Panc1 (cell line): ENCODE data around the gene DTWD1. TPM values are rescaled to one million over a fixed set of nuclear protein-coding genes. Genes with fewer than 3 reads are reported as not detected.
"Not testable (repeated sequence)": the region's sequence is repeated elsewhere in the genome, so short reads cannot be mapped to it uniquely, and the experiment has no call there.

Source experiments
- ATAC-seq: fragments of 200-7000 bp; cut with Tn5 transposase; 2 replicates; pipeline ENCODE4 v1.9.1; 2020; ENCODE audit warnings: mild to moderate bottlenecking, moderate library complexity
- BruUV-seq: library from RNA; stranded (reverse); fragments of 400-500 nt; replicated peaks from 2 replicates; lab custom pipeline; 2021; lab: Mats Ljungman, UMichigan
- CTCF ChIA-PET: fragments of 300-600 bp; sonication (Branson Sonifier 250); formaldehyde crosslinking; loops from one replicate; lab custom pipeline; 2022; ENCODE audit warnings: antibody characterized with exemption; lab: Charles Lee
- POLR2A ChIA-PET: fragments of 300-600 bp; sonication (Branson Sonifier 250); formaldehyde crosslinking; loops from one replicate; lab custom pipeline; 2022; ENCODE audit warnings: antibody characterized with exemption; lab: Charles Lee
- DNase-seq: peaks from one replicate; pipeline ENCODE4 v3.0.0-alpha.2; 2010; ENCODE audit warnings: low read depth, low spot score
- H3K27ac ChIP-seq: 2 replicates; pipeline ENCODE4 v1.5.1; 2011; ENCODE audit warnings: mild to moderate bottlenecking, low read length, inconsistent platforms
- H3K27me3 ChIP-seq: fragments of 200-500 bp; sonication (Bioruptor generic); 2 replicates; pipeline ENCODE4 v1.6.0; 2014; ENCODE audit warnings: low read length, inconsistent platforms; ENCODE audit not compliant: control insufficient read depth, insufficient read depth
- H3K36me3 ChIP-seq: fragments of 200-500 bp; sonication (Bioruptor generic); 2 replicates; pipeline ENCODE4 v1.5.1; 2014; ENCODE audit warnings: inconsistent platforms, mild to moderate bottlenecking, low read length, moderate library complexity; ENCODE audit not compliant: control insufficient read depth, insufficient read depth
- H3K4me1 ChIP-seq: 2 replicates; pipeline ENCODE4 v1.5.1; 2011; ENCODE audit warnings: inconsistent platforms, mild to moderate bottlenecking, low read length, moderate library complexity; ENCODE audit not compliant: control insufficient read depth, insufficient read depth
- H3K4me3 ChIP-seq, 2 experiments: 2 replicates each; pipeline ENCODE4 v1.5.1; 2011 to 2012; ENCODE audit warnings: low read depth in 2 of 2, low read length in 2 of 2, mild to moderate bottlenecking in 2 of 2, inconsistent platforms in 1 of 2, moderate library complexity in 1 of 2
- H3K9me3 ChIP-seq: fragments of 200-500 bp; sonication (Bioruptor generic); 2 replicates; pipeline ENCODE4 v1.5.1; 2014; ENCODE audit warnings: low read depth, mild to moderate bottlenecking, inconsistent platforms, low read length, moderate library complexity; ENCODE audit not compliant: control insufficient read depth, insufficient read depth
- CTCF ChIP-seq: fragments of 450-650 bp; IDR thresholded peaks from 2 replicates; pipeline ENCODE4 v1.5.1; 2017; ENCODE audit warnings: mild to moderate bottlenecking
- POLR2AphosphoS5 ChIP-seq: IDR thresholded peaks from 2 replicates; pipeline ENCODE4 v1.6.1; 2012; ENCODE audit warnings: mild to moderate bottlenecking, low read depth, low read length, moderate library complexity
- REST ChIP-seq, 2 experiments: IDR thresholded peaks; 2 replicates each; pipeline ENCODE4 v1.6.1; 2011 to 2012; ENCODE audit warnings: low read depth in 2 of 2, control low read depth in 1 of 2, low read length in 1 of 2, mild to moderate bottlenecking in 1 of 2, moderate library complexity in 1 of 2; ENCODE audit not compliant: insufficient read depth in 1 of 2
- SIN3A ChIP-seq: IDR thresholded peaks from 2 replicates; pipeline ENCODE4 v1.6.1; 2012; ENCODE audit warnings: low read depth, mild to moderate bottlenecking, low read length, moderate library complexity, borderline replicate concordance; ENCODE audit not compliant: insufficient read depth
- TCF7L2 ChIP-seq: IDR thresholded peaks from 2 replicates; pipeline ENCODE4 v1.6.1; 2011; ENCODE audit warnings: mild to moderate bottlenecking, low read depth, low read length, inconsistent platforms
- in situ Hi-C: cut with HindIII; loops from 2 replicates; pipeline ENCODE4 v1.10.0; 2016; ENCODE audit warnings: low sequenced_read_pairs, low pct_unique_long_range_greater_than_20kb
- intact Hi-C: fragments of 100-400 bp; cut with micrococcal nuclease; formaldehyde crosslinking; loops from one replicate; pipeline ENCODE4 v1.10.0; 2022; ENCODE audit not compliant: unreplicated experiment
- total RNA-seq: library from RNA; stranded (reverse); gene quantifications from one replicate; pipeline ENCODE4 v1.2.1, GENCODE V29; 2021; ENCODE audit not compliant: unreplicated experiment

The DTWD1 gene
- total RNA-seq, 1 experiment from 2014 or later: 19.8 TPM

DNA sequence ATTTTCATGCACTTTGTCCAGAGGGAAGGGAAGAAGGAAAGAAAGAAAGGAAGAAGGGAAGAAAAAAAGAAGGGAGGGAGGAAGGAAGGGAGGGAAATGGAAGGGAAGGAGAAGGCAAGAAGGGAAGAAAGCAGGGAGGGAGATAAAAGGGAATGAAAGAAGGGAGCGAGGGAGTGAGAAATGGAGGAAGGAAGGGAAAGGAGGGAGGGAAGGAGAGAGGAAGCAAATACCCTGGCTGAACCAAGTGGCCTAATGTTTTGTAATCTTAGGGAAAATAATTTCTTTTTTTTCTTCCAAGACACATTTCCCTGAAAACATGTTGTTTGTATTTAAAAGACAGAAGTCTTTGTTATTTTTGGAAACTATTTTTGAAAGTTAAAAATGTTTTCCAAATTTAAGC lies 35.9 kb downstream of the DTWD1 start:
- BruUV-seq: no TSS peak
- intact Hi-C loops: no loop called here

GRCh38 chr15:49664716-49665115 lies 43.9 kb downstream of the DTWD1 start:
- ChIA-PET POLR2A (no interaction called here), CTCF (no interaction called here)
- no peaks in the 10 kb centered on the region for H3K4me1 ChIP-seq
- no peak overlapping the region for H3K4me3 ChIP-seq
- no TSS peak for BruUV-seq
- H3K9me3 ChIP-seq: no peaks in the 10 kb centered on the region
- H3K27ac ChIP-seq: no peak overlapping the region
- TF ChIP-seq SIN3A (no peak), REST (IDR thresholded peaks at IDR 0.05; ENCODE audit: insufficient read depth in 1 of 2, low read depth in 2 of 2, low read length in 1 of 2) (no peak), POLR2AphosphoS5 (no peak), CTCF (no peak), TCF7L2 (no peak)
- H3K27me3 ChIP-seq: no peaks in the 10 kb centered on the region
- in situ Hi-C loops: no loop called here
- no peaks in the 10 kb centered on the region for H3K36me3 ChIP-seq
- intact Hi-C loops: no loop called here
- ATAC-seq: no peak
- no peak for DNase-seq

More for the DNA sequence above, 35.9 kb downstream of the DTWD1 start:
- Histone ChIP-seq H3K27me3 (no peaks in the 10 kb centered on the region), H3K4me3 (no peak overlapping the region), H3K9me3 (0 out of 2 replicates have a peak, but pooled peaks cover 6% of the 10 kb centered on the region), H3K27ac (no peak overlapping the region), H3K36me3 (no peaks in the 10 kb centered on the region), H3K4me1 (no peaks in the 10 kb centered on the region)
- ATAC-seq (no peak), DNase-seq (no peak)
- in situ Hi-C loops: no loop called here
- POLR2A ChIA-PET: no interaction called here
- CTCF ChIA-PET: no interaction called here
- TF ChIP-seq CTCF (no peak), REST (IDR thresholded peaks at IDR 0.05; ENCODE audit: insufficient read depth in 1 of 2, low read depth in 2 of 2, low read length in 1 of 2) (no peak), SIN3A (no peak), POLR2AphosphoS5 (no peak), TCF7L2 (no peak)

GRCh38 chr15:49666486-49666885 lies 45.6 kb downstream of the DTWD1 start:
- BruUV-seq, H3K4me1 ChIP-seq, H3K36me3 ChIP-seq, DNase-seq, H3K4me3 ChIP-seq, in situ Hi-C loops, H3K27me3 ChIP-seq, H3K9me3 ChIP-seq, intact Hi-C loops, ATAC-seq, POLR2A ChIA-PET, CTCF ChIA-PET, H3K27ac ChIP-seq: not testable (repeated sequence)
